Fibroblast of the aortic adventitia (primary cell): Measurements from ENCODE around the gene BGLAP. TPM values are rescaled to one million over a fixed set of nuclear protein-coding genes. Genes with fewer than 3 reads are reported as not detected.
A peak's percentile ranks its signal among the peaks of the same experiment; 100 is the strongest.

Source experiments
- DNase-seq: peaks from one replicate; pipeline ENCODE4 v3.0.0-alpha.2; 2010; ENCODE audit warnings: low read depth
- H3K4me3 ChIP-seq: 2 replicates; pipeline ENCODE4 v1.5.1; 2011; ENCODE audit warnings: low read depth, mild to moderate bottlenecking, control low read depth, low read length, moderate library complexity
- CTCF ChIP-seq: IDR thresholded peaks from 2 replicates; pipeline ENCODE4 v1.5.1; 2011; ENCODE audit warnings: mild to moderate bottlenecking, low read length, control low read depth, inconsistent platforms; ENCODE audit not compliant: insufficient read depth
- total RNA-seq: library from RNA; depleted of rRNA; stranded (reverse); fragments of >200 nt; gene quantifications from 2 replicates; pipeline ENCODE4 v1.2.3, GENCODE V29; 2012; ENCODE audit warnings: low replicate concordance

BGLAP gene
- total RNA-seq, 1 donor: 0.18 TPM

- no peak for DNase-seq
- no peak for TF ChIP-seq CTCF
- H3K4me3 ChIP-seq: peak overlapping the region; percentile 97
These were observed 41.5 kb downstream of the BGLAP start for GRCh38 chr1:156283521-156283920.

- TF ChIP-seq CTCF: no peak
- no peak for DNase-seq
- H3K4me3 ChIP-seq: peak within 1 kb of the TSS; percentile 97
These were observed 42.1 kb downstream of the BGLAP start, which contains the start of gene TMEM79 for GRCh38 chr1:156284112-156284511. Gene TMEM79, plus strand, starts transcription at chr1:156284325. Its CDS starts 902 bp downstream, at chr1:156285227.

- TF ChIP-seq CTCF: no peak
- no peak for DNase-seq
- H3K4me3 ChIP-seq: no peak overlapping the region
These were observed 42.8 kb downstream of the BGLAP start for GRCh38 chr1:156284757-156285156.

GRCh38 chr1:156285437-156285836 is 43.5 kb downstream of the BGLAP start:
- no peak for DNase-seq
- no peak for TF ChIP-seq CTCF
- H3K4me3 ChIP-seq: no peak overlapping the region

- TF ChIP-seq CTCF: no peak
- DNase-seq: no peak
These were observed 44.1 kb downstream of the BGLAP start for GRCh38 chr1:156286061-156286460.

GRCh38 chr1:156289857-156290256 is 47.9 kb downstream of the BGLAP start:
- H3K4me3 ChIP-seq: no peak overlapping the region
- TF ChIP-seq CTCF: no peak
- DNase-seq: no peak

More at GRCh38 chr1:156286061-156286460, 44.1 kb downstream of the BGLAP start:
- H3K4me3 ChIP-seq: no peak overlapping the region
